ENCODE data around the gene MYO9A. TPM values are rescaled to one million over a fixed set of nuclear protein-coding genes. Genes with fewer than 3 reads are reported as not detected.
"Not testable (repeated sequence)": the region's sequence is repeated elsewhere in the genome, so short reads cannot be mapped to it uniquely, and the experiment has no call there.

Gene MYO9A
- total RNA-seq, 3 donors from 2014 or later, result 64.2 to 128 (median 86.5) TPM

DNA sequence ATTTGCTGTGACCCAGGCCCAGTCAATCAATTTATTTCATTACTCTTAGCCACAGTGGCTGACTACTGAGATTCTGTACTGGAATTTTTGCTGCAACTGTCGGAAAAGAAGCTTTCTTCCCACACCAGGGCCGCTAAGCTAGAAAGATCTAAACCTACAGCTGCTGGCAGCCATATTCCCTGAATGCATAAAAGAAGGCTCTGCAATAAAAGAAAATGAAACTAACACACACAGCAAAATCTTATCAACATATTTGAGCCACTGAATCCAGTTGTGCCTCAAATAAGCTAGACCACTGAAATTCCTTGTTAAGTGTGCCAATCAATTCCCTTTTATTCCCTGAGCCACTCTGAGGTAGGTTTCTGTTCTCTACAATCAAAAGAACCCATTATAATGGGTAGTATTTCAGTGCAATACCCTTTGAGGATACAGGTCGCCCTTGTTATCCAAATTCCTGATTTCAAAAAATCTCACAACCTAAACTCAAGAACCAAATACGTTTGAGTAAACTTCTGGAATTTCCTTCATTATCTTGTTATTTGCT, 60.3 kb downstream of the MYO9A start:
- H3K4me1 ChIP-seq, result no peaks in the 10 kb centered on the region
- DNase-seq (ENCODE audit: low spot score in 2 of 2), result no peak
- H3K27ac ChIP-seq, result no peak overlapping the region
- H3K9me3 ChIP-seq, result no peaks in the 10 kb centered on the region
- H3K36me3 ChIP-seq, result no peaks in the 10 kb centered on the region
- TF ChIP-seq POLR2A (IDR thresholded peaks at IDR 0.05), result no peak
- TF ChIP-seq, protein P1, sequence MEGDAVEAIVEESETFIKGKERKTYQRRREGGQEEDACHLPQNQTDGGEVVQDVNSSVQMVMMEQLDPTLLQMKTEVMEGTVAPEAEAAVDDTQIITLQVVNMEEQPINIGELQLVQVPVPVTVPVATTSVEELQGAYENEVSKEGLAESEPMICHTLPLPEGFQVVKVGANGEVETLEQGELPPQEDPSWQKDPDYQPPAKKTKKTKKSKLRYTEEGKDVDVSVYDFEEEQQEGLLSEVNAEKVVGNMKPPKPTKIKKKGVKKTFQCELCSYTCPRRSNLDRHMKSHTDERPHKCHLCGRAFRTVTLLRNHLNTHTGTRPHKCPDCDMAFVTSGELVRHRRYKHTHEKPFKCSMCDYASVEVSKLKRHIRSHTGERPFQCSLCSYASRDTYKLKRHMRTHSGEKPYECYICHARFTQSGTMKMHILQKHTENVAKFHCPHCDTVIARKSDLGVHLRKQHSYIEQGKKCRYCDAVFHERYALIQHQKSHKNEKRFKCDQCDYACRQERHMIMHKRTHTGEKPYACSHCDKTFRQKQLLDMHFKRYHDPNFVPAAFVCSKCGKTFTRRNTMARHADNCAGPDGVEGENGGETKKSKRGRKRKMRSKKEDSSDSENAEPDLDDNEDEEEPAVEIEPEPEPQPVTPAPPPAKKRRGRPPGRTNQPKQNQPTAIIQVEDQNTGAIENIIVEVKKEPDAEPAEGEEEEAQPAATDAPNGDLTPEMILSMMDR (IDR thresholded peaks at IDR 0.05), result no peak
- no peak for TF ChIP-seq POLR2AphosphoS5 (IDR thresholded peaks at IDR 0.05)
- no peak overlapping the region for H3K4me3 ChIP-seq
- intact Hi-C loops (cut with DNase I; ENCODE audit: low total_unique reads), result no loop called here
- no peaks in the 10 kb centered on the region for H3K27me3 ChIP-seq

- H3K27ac ChIP-seq; intact Hi-C loops (cut with DNase I; ENCODE audit: low total_unique reads); H3K4me1 ChIP-seq; H3K9me3 ChIP-seq; H3K36me3 ChIP-seq; DNase-seq (ENCODE audit: low spot score in 2 of 2); H3K4me3 ChIP-seq; H3K27me3 ChIP-seq: not testable (repeated sequence)
These were observed 61.7 kb downstream of the MYO9A start for GRCh38 chr15:72056217-72056616.

DNA sequence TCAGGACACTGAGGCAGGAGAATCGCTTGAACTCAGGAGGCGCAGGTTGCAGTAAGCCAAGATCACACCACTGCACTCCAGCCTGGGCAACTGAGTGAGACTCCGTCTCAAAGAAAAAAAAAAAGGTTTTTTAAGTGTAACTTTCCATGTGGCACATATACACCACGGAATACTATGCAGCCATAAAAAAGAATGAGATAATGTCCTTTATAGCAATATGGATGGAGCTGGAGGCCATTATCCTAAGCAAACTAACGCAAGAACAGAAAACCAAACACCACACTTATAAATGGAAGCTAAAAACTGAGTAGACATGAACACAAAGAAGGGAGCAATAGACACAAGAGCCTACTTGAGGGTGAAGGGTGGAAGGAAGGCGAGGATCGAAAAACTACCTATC, 64.7 kb downstream of the MYO9A start:
- H3K27me3 ChIP-seq; intact Hi-C loops (cut with DNase I; ENCODE audit: low total_unique reads); H3K27ac ChIP-seq; H3K4me1 ChIP-seq; H3K36me3 ChIP-seq; H3K9me3 ChIP-seq; H3K4me3 ChIP-seq; DNase-seq (ENCODE audit: low spot score in 2 of 2): not testable (repeated sequence)

- no peak overlapping the region for H3K27ac ChIP-seq
- H3K9me3 ChIP-seq, result no peaks in the 10 kb centered on the region
- TF ChIP-seq, protein P1 (IDR thresholded peaks at IDR 0.05), result no peak
- no peak for TF ChIP-seq POLR2AphosphoS5 (IDR thresholded peaks at IDR 0.05)
- no peak for TF ChIP-seq POLR2A (IDR thresholded peaks at IDR 0.05)
- no peaks in the 10 kb centered on the region for H3K36me3 ChIP-seq
- no peak overlapping the region for H3K4me3 ChIP-seq
- no peak for DNase-seq (ENCODE audit: low spot score in 2 of 2)
- intact Hi-C loops (cut with DNase I; ENCODE audit: low total_unique reads), result no loop called here
- no peaks in the 10 kb centered on the region for H3K4me1 ChIP-seq
- H3K27me3 ChIP-seq, result no peaks in the 10 kb centered on the region
These were observed 67.2 kb downstream of the MYO9A start for GRCh38 chr15:72050700-72051099.

DNA sequence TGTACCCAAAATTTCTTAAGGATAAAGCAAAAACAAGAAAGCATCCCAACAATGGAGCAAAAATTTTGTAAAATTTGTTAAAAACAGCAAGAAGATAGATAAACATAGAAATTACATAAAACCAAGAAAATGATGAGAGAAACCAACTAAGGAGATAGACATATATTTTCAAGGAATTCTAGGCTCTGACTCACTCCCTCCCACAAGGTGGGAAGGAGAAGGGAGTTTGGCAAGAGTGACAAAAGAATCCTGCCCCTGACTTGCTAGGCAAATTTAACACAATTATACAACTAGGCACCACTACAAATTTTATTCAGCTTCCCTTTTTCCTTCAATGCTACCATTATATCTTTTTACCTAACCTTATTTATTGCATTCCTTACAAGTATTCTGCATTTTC, 70.9 kb downstream of the MYO9A start:
- H3K27me3 ChIP-seq, result no peaks in the 10 kb centered on the region
- no peaks in the 10 kb centered on the region for H3K4me1 ChIP-seq
- TF ChIP-seq POLR2AphosphoS5 (IDR thresholded peaks at IDR 0.05) (no peak), POLR2A (IDR thresholded peaks at IDR 0.05) (no peak)
- TF ChIP-seq, protein P1 (IDR thresholded peaks at IDR 0.05), result no peak
- intact Hi-C loops (cut with DNase I; ENCODE audit: low total_unique reads), result no loop called here
- no peaks in the 10 kb centered on the region for H3K36me3 ChIP-seq
- no peaks in the 10 kb centered on the region for H3K9me3 ChIP-seq
- no peak overlapping the region for H3K4me3 ChIP-seq
- no peak for DNase-seq (ENCODE audit: low spot score in 2 of 2)
- H3K27ac ChIP-seq, result no peak overlapping the region

DNA sequence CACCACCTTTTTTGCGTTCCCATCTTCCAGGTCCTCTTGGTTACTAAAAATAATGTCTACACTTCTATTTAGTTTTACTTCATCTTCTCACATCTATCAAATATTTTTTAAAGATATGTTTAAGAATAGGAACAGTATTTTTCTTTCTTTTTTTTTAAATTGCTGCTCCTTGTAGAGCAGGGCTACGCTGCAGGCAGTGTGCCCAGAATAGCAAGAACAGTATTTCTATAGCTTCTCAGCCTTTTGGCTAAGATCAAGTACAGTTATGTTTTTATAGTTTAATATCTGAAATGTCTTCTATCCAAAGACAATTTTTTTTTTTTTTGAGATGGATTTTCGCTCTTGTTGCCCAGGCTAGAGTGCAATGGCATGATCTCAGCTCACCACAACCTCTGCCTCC, 73.0 kb downstream of the MYO9A start:
- intact Hi-C loops (cut with DNase I; ENCODE audit: low total_unique reads), result no loop called here

More for the DNA sequence above, 73.0 kb downstream of the MYO9A start:
- no peak for DNase-seq (ENCODE audit: low spot score in 2 of 2)
- no peaks in the 10 kb centered on the region for H3K9me3 ChIP-seq
- no peaks in the 10 kb centered on the region for H3K4me1 ChIP-seq
- no peak overlapping the region for H3K27ac ChIP-seq
- H3K27me3 ChIP-seq, result no peaks in the 10 kb centered on the region
- H3K4me3 ChIP-seq, result no peak overlapping the region
- TF ChIP-seq POLR2A (IDR thresholded peaks at IDR 0.05) (no peak), POLR2AphosphoS5 (IDR thresholded peaks at IDR 0.05) (no peak)
- TF ChIP-seq, protein P1 (IDR thresholded peaks at IDR 0.05), result no peak
- no peaks in the 10 kb centered on the region for H3K36me3 ChIP-seq

Measured in breast epithelium (tissue), 4 donors.